SJCRH30 (cell line): ENCODE data around the gene AAMDC. TPM values are rescaled to one million over a fixed set of nuclear protein-coding genes. Genes with fewer than 3 reads are reported as not detected.
"Not testable (repeated sequence)": the region's sequence is repeated elsewhere in the genome, so short reads cannot be mapped to it uniquely, and the experiment has no call there.

ENCODE experiments used
- DNase-seq, 2 experiments: peaks; one replicate each; pipeline ENCODE4 v3.0.0-alpha.2; 2015 to 2020
- H3K27ac ChIP-seq: fragments of 250-450 bp; sonication (Bioruptor Pico); 2 replicates; pipeline ENCODE4 v1.5.1; 2020; ENCODE audit warnings: mild to moderate bottlenecking, moderate library complexity
- H3K27me3 ChIP-seq: fragments of 250-450 bp; sonication (Bioruptor Pico); 2 replicates; pipeline ENCODE4 v1.5.1; 2020; ENCODE audit warnings: mild to moderate bottlenecking, moderate library complexity
- H3K36me3 ChIP-seq: fragments of 250-450 bp; sonication (Bioruptor Pico); 2 replicates; pipeline ENCODE4 v1.5.1; 2020; ENCODE audit warnings: mild to moderate bottlenecking, moderate library complexity
- H3K4me1 ChIP-seq: fragments of 250-450 bp; sonication (Bioruptor Pico); 2 replicates; pipeline ENCODE4 v1.5.1; 2020; ENCODE audit warnings: mild to moderate bottlenecking, moderate library complexity
- H3K4me3 ChIP-seq: fragments of 250-450 bp; sonication (Bioruptor Pico); 2 replicates; pipeline ENCODE4 v1.5.1; 2020; ENCODE audit warnings: mild to moderate bottlenecking, moderate library complexity
- H3K9me3 ChIP-seq: fragments of 250-450 bp; sonication (Bioruptor Pico); replicated peaks from 2 replicates; pipeline ENCODE4 v1.5.1; 2020; ENCODE audit warnings: mild to moderate bottlenecking, moderate library complexity
- total RNA-seq: library from RNA; depleted of rRNA; stranded (reverse); fragments of >200 nt; shearing (Covaris generic); gene quantifications from 2 replicates; pipeline ENCODE4 v1.2.3, GENCODE V29; 2014

The AAMDC gene
- total RNA-seq, 1 experiment from 2014 or later = 40.3 TPM

GRCh38 chr11:77884186-77884828, 63.4 kb downstream of the AAMDC start:
- DNase-seq = peak in 1 of 2 experiments; percentile 18
- Histone ChIP-seq H3K4me1 (peaks cover 17% of the 10 kb centered on the region), H3K36me3 (peaks cover 17% of the 10 kb centered on the region; the same call in 1 of the 2 replicates), H3K27ac (peak overlapping the region; percentile 53), H3K4me3 (no peak overlapping the region), H3K9me3 (0 out of 2 replicates have a peak, but pooled peaks cover 5% of the 10 kb centered on the region), H3K27me3 (no peaks in the 10 kb centered on the region)

- Histone ChIP-seq H3K4me3 (no peak overlapping the region), H3K4me1 (peaks cover 17% of the 10 kb centered on the region), H3K27me3 (no peaks in the 10 kb centered on the region), H3K9me3 (0 out of 2 replicates have a peak, but pooled peaks cover 5% of the 10 kb centered on the region), H3K27ac (peak overlapping the region; percentile 53; the same call in 1 of the 2 replicates), H3K36me3 (peaks cover 13% of the 10 kb centered on the region; the same call in 1 of the 2 replicates)
- DNase-seq = no peak
Measured at GRCh38 chr11:77884829-77885190, 63.9 kb downstream of the AAMDC start.

GRCh38 chr11:77886401-77886800, 65.5 kb downstream of the AAMDC start:
- H3K36me3 ChIP-seq = peaks cover 8% of the 10 kb centered on the region; the same call in 1 of the 2 replicates
- H3K4me1 ChIP-seq = peaks cover 17% of the 10 kb centered on the region
- no peak overlapping the region for H3K4me3 ChIP-seq

GRCh38 chr11:77889045-77889444, 68.1 kb downstream of the AAMDC start:
- H3K27ac ChIP-seq, DNase-seq, H3K4me1 ChIP-seq, H3K4me3 ChIP-seq, H3K36me3 ChIP-seq, H3K27me3 ChIP-seq, H3K9me3 ChIP-seq: not testable (repeated sequence)

More at GRCh38 chr11:77886401-77886800, 65.5 kb downstream of the AAMDC start:
- H3K9me3 ChIP-seq = 0 out of 2 replicates have a peak, but pooled peaks cover 5% of the 10 kb centered on the region
- no peaks in the 10 kb centered on the region for H3K27me3 ChIP-seq
- DNase-seq = no peak
- no peak overlapping the region for H3K27ac ChIP-seq

- H3K4me3 ChIP-seq, DNase-seq, H3K9me3 ChIP-seq, H3K36me3 ChIP-seq, H3K27me3 ChIP-seq, H3K4me1 ChIP-seq, H3K27ac ChIP-seq: not testable (repeated sequence)
Measured at GRCh38 chr11:77890100-77890614, 69.2 kb downstream of the AAMDC start.

GRCh38 chr11:77890619-77891056, 69.7 kb downstream of the AAMDC start:
- H3K4me3 ChIP-seq, DNase-seq, H3K4me1 ChIP-seq, H3K36me3 ChIP-seq, H3K27me3 ChIP-seq, H3K27ac ChIP-seq, H3K9me3 ChIP-seq: not testable (repeated sequence)

GRCh38 chr11:77891256-77891655, 70.3 kb downstream of the AAMDC start:
- DNase-seq, H3K27me3 ChIP-seq, H3K27ac ChIP-seq, H3K4me1 ChIP-seq, H3K36me3 ChIP-seq, H3K4me3 ChIP-seq, H3K9me3 ChIP-seq: not testable (repeated sequence)

GRCh38 chr11:77891703-77892102, 70.8 kb downstream of the AAMDC start:
- not testable (repeated sequence) for H3K4me1 ChIP-seq, H3K27me3 ChIP-seq, H3K9me3 ChIP-seq, H3K4me3 ChIP-seq, H3K36me3 ChIP-seq, DNase-seq, H3K27ac ChIP-seq

- not testable (repeated sequence) for H3K27ac ChIP-seq, H3K36me3 ChIP-seq, H3K27me3 ChIP-seq, H3K4me1 ChIP-seq, H3K4me3 ChIP-seq, H3K9me3 ChIP-seq, DNase-seq
Measured at GRCh38 chr11:77894949-77895348, 74.0 kb downstream of the AAMDC start.

- Histone ChIP-seq H3K27me3 (no peaks in the 10 kb centered on the region), H3K4me1 (no peaks in the 10 kb centered on the region), H3K27ac (no peak overlapping the region), H3K36me3 (peaks cover 5% of the 10 kb centered on the region; the same call in 1 of the 2 replicates), H3K4me3 (no peak overlapping the region), H3K9me3 (no peaks in the 10 kb centered on the region)
- DNase-seq = no peak
Measured at GRCh38 chr11:77908835-77909234, 87.9 kb downstream of the AAMDC start.

- H3K27me3 ChIP-seq = no peaks in the 10 kb centered on the region
- no peak overlapping the region for H3K27ac ChIP-seq
- no peaks in the 10 kb centered on the region; the same call in 1 of the 2 replicates for H3K4me1 ChIP-seq
- no peaks in the 10 kb centered on the region for H3K9me3 ChIP-seq
- peaks cover 5% of the 10 kb centered on the region; the same call in 1 of the 2 replicates for H3K36me3 ChIP-seq
- DNase-seq = no peak
- H3K4me3 ChIP-seq = no peak overlapping the region
Measured at GRCh38 chr11:77909277-77909676, 88.3 kb downstream of the AAMDC start.

- H3K9me3 ChIP-seq, H3K36me3 ChIP-seq, H3K4me3 ChIP-seq, DNase-seq, H3K27ac ChIP-seq, H3K27me3 ChIP-seq, H3K4me1 ChIP-seq: not testable (repeated sequence)
Measured at GRCh38 chr11:77910828-77911227, 89.9 kb downstream of the AAMDC start.

- not testable (repeated sequence) for DNase-seq
Measured at GRCh38 chr11:77913608-77914306, 92.8 kb downstream of the AAMDC start.

GRCh38 chr11:77914307-77914791, 93.4 kb downstream of the AAMDC start:
- not testable (repeated sequence) for H3K9me3 ChIP-seq, H3K27ac ChIP-seq, H3K4me1 ChIP-seq, H3K36me3 ChIP-seq, H3K27me3 ChIP-seq, H3K4me3 ChIP-seq
- DNase-seq = peak; percentile 40 to 58

More at GRCh38 chr11:77913608-77914306, 92.8 kb downstream of the AAMDC start:
- H3K36me3 ChIP-seq, H3K27me3 ChIP-seq, H3K4me1 ChIP-seq, H3K9me3 ChIP-seq, H3K27ac ChIP-seq, H3K4me3 ChIP-seq: not testable (repeated sequence)

- H3K36me3 ChIP-seq, H3K4me1 ChIP-seq, DNase-seq, H3K27me3 ChIP-seq, H3K4me3 ChIP-seq, H3K9me3 ChIP-seq, H3K27ac ChIP-seq: not testable (repeated sequence)
Measured at GRCh38 chr11:77917713-77918112, 96.8 kb downstream of the AAMDC start.
